ENCODE measurements around the gene PDE4D. TPM values are rescaled to one million over a fixed set of nuclear protein-coding genes. Genes with fewer than 3 reads are reported as not detected.

Gene PDE4D
- total RNA-seq, 1 donor from 2014 or later: 55.9 TPM

- intact Hi-C loops (cut with DNase I): no loop called here
- DNase-seq (ENCODE audit: low spot score) (no peak), ATAC-seq (no peak)
Observed at GRCh38 chr5:59654691-59655090, 238.8 kb downstream of the PDE4D start.

DNA sequence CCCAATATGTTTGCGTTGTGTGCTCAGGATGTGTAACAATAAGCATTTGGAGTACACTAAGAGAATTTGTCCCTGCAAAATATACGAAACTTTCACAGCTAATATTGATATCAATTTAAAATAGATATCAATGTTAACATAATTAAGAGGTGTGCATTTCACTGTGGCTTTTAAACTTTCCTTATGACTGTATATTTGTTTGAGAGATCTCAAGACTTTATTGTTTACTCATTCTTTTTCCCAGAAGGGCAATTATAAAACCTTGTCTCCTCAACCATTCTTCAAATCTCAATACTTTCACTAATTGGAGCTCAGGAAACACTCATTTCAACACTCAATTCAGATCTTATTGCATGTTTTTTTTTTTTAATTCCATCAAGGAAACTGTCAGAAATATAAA, 241.1 kb downstream of the PDE4D start:
- DNase-seq (ENCODE audit: low spot score): no peak
- no peak for ATAC-seq
- intact Hi-C loops (cut with DNase I): no loop called here

DNA sequence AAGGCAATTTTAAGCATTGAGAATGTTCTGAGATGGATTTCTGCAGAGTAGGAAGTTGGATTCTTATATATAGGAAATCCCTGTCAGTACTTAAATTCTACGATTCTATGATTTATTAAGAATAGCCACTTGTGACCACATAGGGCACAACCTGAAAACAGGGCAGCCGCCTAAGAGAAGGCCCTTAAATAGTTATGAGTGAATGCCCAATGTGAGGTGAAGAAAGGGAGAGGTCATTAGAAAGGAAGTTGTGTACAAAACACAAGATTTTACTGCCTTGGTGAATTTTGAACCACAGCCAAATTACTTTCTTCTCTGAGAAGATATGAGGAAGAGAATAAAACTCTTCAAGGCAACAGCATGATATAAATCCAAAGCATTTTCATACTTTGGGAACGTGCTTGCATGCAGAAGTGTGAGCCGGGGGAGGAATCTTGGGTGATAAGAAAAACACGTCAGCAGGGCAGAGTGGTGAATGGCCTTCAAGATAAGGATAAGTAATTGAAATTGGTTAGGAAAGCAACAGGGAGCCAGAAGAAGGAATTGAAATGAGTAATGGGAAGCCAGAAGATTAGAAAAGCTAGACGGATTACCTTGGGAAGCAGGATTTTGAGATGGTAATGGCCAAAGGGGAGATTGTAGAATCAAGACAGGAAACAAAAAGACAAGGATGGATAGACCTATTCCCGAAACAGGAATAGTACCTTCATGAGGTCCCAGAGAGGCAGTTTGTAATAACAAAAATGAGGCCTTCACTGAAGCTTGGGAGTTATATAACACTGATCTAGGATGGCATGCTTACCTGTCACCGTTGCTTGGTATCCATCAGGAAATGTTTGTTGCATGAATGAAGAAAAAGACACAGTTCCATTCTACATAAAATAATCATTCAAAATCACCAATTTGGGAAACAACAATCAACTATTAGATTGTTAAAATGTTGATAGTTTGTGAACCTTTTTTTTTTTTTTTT, 244.3 kb downstream of the PDE4D start:
- intact Hi-C loops (cut with DNase I): no loop called here
- DNase-seq (ENCODE audit: low spot score) (no peak), ATAC-seq (no peak)

- ATAC-seq: peak; percentile 59
- intact Hi-C loops (cut with DNase I): no loop called here
- DNase-seq (ENCODE audit: low spot score): no peak
Observed at GRCh38 chr5:59648038-59648831, 245.3 kb downstream of the PDE4D start.

GRCh38 chr5:59645380-59645779, 248.1 kb downstream of the PDE4D start:
- DNase-seq (ENCODE audit: low spot score): no peak
- intact Hi-C loops (cut with DNase I): no loop called here
- ATAC-seq: no peak

- ATAC-seq: no peak
- intact Hi-C loops (cut with DNase I): no loop called here
- DNase-seq (ENCODE audit: low spot score): no peak
Observed at GRCh38 chr5:59640411-59640810, 253.1 kb downstream of the PDE4D start.

GRCh38 chr5:59637884-59638580, 255.5 kb downstream of the PDE4D start:
- no peak for ATAC-seq
- DNase-seq (ENCODE audit: low spot score): no peak
- intact Hi-C loops (cut with DNase I): no loop called here

- DNase-seq (ENCODE audit: low spot score): no peak
- intact Hi-C loops (cut with DNase I): no loop called here
- no peak for ATAC-seq
Observed at GRCh38 chr5:59629561-59629960, 264.0 kb downstream of the PDE4D start.

GRCh38 chr5:59628062-59628828, 265.3 kb downstream of the PDE4D start:
- no peak for DNase-seq (ENCODE audit: low spot score)
- no peak for ATAC-seq
- intact Hi-C loops (cut with DNase I): no loop called here

DNA sequence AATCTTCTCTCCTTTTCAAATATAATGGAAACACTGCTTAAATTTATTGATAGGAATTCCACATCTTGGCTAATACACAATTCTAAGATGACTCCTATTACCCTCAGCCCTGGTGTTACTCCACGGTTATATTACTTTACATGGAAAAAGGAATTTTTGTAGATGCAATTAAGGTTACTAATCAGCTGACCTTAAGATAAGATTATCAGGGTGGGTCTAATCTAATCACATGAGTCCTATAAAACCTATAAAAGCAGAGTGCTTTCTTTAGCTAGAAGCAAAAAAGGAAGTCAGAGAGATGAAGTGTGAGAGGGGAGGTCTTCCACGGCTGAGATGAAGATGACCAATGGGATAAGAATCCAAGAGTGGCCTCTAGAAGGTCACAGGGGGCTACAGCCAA, 268.6 kb downstream of the PDE4D start:
- DNase-seq (ENCODE audit: low spot score): no peak
- ATAC-seq: no peak
- intact Hi-C loops (cut with DNase I): no loop called here

DNA sequence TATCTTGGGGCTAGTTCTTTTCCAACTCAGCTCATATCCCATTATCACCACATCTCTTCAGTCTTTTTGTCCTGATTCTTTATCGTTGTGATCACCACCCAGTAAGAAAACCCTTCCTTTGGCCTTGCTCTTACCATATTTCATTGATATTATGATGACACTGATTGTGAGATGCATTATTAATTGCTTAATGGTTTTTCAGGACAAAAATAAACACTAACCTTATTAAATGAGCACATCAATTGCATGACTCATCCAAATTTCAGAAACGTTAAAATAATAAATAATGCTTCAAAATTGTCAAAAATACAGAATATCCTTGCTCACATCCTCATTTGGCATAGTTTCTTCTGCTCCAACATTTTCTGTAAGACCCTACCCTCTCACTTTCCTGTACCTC, 270.7 kb downstream of the PDE4D start:
- ATAC-seq (no peak), DNase-seq (ENCODE audit: low spot score) (no peak)
- intact Hi-C loops (cut with DNase I): no loop called here

DNA sequence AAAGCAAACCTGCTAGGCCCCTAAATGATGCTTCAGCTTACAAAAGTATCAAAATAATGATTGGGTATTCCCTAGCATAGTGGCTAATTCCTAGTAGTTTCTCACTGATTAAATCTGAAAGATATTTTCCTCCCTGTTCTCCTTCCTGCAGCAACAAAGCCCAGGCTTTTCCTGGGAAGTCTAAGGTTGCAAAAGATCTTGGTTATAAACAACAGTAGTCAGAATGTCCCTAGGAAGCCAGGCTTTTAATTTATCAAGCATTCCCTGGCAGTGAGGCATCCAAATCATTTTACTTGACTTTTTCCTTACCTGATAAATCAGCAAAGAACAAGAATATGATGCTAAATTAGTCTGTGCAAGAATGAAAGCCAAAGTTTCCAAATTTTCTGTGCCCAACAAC, 272.0 kb downstream of the PDE4D start:
- intact Hi-C loops (cut with DNase I): no loop called here
- DNase-seq (ENCODE audit: low spot score) (no peak), ATAC-seq (no peak)

DNA sequence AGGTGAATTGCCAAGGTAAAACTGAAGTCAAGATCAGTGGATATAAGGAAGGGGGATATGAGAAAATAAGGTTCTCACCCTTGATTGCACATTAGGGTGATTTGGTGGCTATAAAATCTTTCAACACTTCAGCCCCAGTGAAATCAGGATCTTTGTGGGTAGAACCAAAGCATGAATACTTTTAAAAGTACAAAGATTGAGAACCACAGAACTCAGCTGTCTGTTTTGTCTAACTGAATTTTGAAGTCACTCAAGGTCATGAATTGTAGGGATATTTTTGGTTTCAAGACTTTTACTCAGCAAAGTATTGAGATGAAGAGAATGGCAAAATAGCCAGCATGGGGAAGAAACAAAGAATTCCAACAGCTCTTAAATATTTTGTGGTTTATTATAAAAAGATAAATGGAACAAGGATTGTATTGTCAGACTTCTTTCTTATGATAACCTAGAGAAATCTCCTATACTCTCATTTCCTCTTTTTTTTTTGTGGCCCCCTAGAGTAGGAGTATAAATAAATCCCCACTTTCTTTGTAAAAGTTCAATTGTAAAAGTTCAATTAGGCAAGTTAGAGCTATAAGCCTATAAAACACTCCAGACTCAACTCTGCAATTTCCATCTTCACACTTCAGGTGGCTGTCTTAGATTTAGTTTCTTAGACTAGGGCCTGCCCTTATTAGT, 272.9 kb downstream of the PDE4D start:
- intact Hi-C loops (cut with DNase I): no loop called here
- ATAC-seq: no peak
- DNase-seq (ENCODE audit: low spot score): no peak

DNA sequence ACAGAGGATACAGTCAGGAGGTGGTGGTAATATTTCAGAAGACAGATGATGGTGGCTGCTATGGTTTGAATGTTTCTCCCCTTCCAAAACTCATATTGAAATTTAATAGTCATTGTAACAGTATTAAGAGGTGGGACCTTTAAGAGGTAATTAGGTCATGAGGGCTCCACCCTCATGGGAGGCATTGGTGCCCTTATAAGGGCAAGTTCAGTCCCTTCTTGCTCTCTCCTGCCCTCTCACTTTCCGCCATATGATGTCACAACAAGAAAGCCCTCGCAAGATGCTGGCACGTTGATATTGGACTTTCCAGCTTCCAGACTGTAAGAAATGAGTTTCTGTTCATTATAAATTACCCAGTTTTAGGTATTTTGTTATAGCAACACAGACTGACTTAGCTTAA, 274.9 kb downstream of the PDE4D start:
- ATAC-seq: no peak
- intact Hi-C loops (cut with DNase I): no loop called here
- DNase-seq (ENCODE audit: low spot score): no peak

DNA sequence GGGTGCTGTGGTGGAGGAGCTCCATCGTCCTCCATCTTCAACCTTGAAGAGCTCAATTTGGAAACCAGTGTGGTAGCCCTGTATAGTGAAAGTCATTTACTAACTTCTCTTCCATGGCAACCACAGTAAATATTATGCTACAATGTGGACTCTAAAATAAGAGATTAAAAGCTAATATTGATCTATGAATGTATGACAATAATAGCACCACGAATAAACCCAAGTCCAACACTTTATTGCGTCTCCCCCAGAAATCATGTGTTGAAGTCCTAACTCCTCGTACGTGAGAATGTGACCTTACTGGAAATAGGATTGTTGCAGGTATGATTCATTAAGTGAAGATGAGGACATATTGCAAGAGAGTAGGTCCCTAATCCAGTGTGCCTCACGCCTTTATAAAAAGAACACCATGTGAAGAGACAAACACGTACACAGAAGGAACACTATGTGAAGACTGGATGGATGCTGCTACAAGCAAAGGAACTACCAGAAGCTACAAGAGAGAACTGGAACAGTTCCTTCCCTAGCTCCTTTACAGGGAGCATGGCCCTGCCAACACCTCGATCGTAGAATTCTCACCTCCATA, 276.2 kb downstream of the PDE4D start:
- intact Hi-C loops (cut with DNase I): no loop called here
- DNase-seq (ENCODE audit: low spot score): no peak
- no peak for ATAC-seq

- no peak for DNase-seq (ENCODE audit: low spot score)
- no peak for ATAC-seq
- intact Hi-C loops (cut with DNase I): no loop called here
Observed at GRCh38 chr5:59616413-59616812, 277.1 kb downstream of the PDE4D start.

DNA sequence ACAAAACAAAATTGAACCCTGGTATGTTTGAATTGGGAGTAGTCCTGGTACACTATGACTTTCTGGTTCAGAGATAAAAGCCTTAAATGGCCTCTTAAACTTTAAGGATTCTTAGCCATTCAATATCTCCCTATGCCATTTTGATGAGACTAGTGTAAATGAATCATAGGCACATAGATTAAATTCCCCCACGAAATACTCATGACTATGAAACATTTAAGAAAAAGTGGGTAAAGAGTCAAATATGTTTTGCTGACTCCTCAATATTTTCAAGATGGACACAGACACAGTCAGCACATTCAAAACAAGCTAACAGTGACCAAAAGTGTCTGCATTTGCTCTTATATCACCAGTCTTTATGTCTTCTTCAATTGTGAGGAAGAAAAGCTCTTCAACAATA, 278.3 kb downstream of the PDE4D start:
- intact Hi-C loops (cut with DNase I): no loop called here
- ATAC-seq (no peak), DNase-seq (ENCODE audit: low spot score) (no peak)

Data from sciatic nerve (tissue), 2 donors.